ENCODE results near the gene REX1BD.
"Not testable (repeated sequence)": the region's sequence is repeated elsewhere in the genome, so short reads cannot be mapped to it uniquely, and the experiment has no call there.

Gene REX1BD

GRCh38 chr19:18588611-18589379, at the start of gene REX1BD:
REX1BD (plus strand) TSS chr19:18588798; CDS start chr19:18588802, 4 bp downstream.
- DNase-seq (ENCODE audit: low read depth), result peak; percentile 76

GRCh38 chr19:18539372-18539771, 49.2 kb upstream of the REX1BD start:
- no peak for DNase-seq (ENCODE audit: low read depth)

- not testable (repeated sequence) for DNase-seq (ENCODE audit: low read depth)
These were observed 48.4 kb upstream of the REX1BD start for GRCh38 chr19:18540200-18540599.

- DNase-seq (ENCODE audit: low read depth), result no peak
These were observed 47.2 kb upstream of the REX1BD start for GRCh38 chr19:18541258-18541991.

GRCh38 chr19:18541992-18542940, 46.3 kb upstream of the REX1BD start:
- no peak for DNase-seq (ENCODE audit: low read depth)

- peak; percentile 91 for DNase-seq (ENCODE audit: low read depth)
These were observed 45.4 kb upstream of the REX1BD start, which contains the start of gene FKBP8 for GRCh38 chr19:18542941-18543813. FKBP8 (minus strand) TSS chr19:18543573; CDS start chr19:18541970, 1,603 bp downstream.

- DNase-seq (ENCODE audit: low read depth), result peak; percentile 39
These were observed 44.7 kb upstream of the REX1BD start for GRCh38 chr19:18543814-18544475.

GRCh38 chr19:18551631-18552030, 37.0 kb upstream of the REX1BD start:
- no peak for DNase-seq (ENCODE audit: low read depth)

- DNase-seq (ENCODE audit: low read depth), result peak; percentile 97
These were observed 31.0 kb upstream of the REX1BD start, which contains the start of gene KXD1 for GRCh38 chr19:18557411-18558201. KXD1 (plus strand) TSS chr19:18557870; CDS start chr19:18562057, 4,187 bp downstream.

- no peak for DNase-seq (ENCODE audit: low read depth)
These were observed 30.4 kb upstream of the REX1BD start for GRCh38 chr19:18558202-18558555.

- DNase-seq (ENCODE audit: low read depth), result no peak
These were observed 30.0 kb upstream of the REX1BD start for GRCh38 chr19:18558604-18559003.

- no peak for DNase-seq (ENCODE audit: low read depth)
These were observed 28.9 kb upstream of the REX1BD start for GRCh38 chr19:18559685-18560084.

GRCh38 chr19:18562086-18562485, 26.5 kb upstream of the REX1BD start:
- no peak for DNase-seq (ENCODE audit: low read depth)

- no peak for DNase-seq (ENCODE audit: low read depth)
These were observed 21.6 kb upstream of the REX1BD start for GRCh38 chr19:18566953-18567352.

GRCh38 chr19:18568367-18568766, 20.2 kb upstream of the REX1BD start:
- DNase-seq (ENCODE audit: low read depth), result no peak

GRCh38 chr19:18571564-18572344, 16.8 kb upstream of the REX1BD start, which contains the start of gene UBA52:
UBA52 (plus strand) TSS chr19:18571857; CDS start chr19:18573301, 1,444 bp downstream.
- peak; percentile 99 for DNase-seq (ENCODE audit: low read depth)

GRCh38 chr19:18574691-18575291, 13.8 kb upstream of the REX1BD start:
- no peak for DNase-seq (ENCODE audit: low read depth)

GRCh38 chr19:18576383-18576782, 12.2 kb upstream of the REX1BD start:
- DNase-seq (ENCODE audit: low read depth), result no peak

All from activated T-helper 9 cell treated with anti-CD3 and anti-CD28 coated beads, Interleukin-2, amount 50 U/mL, for 16 hours (primary cell).